WERI-Rb-1 (cell line): ENCODE results near the gene RPL36A.

Source experiments
- DNase-seq: peaks from one replicate; pipeline ENCODE4 v3.0.0-alpha.2; 2020
- H3K27ac ChIP-seq: fragments of 250-450 bp; sonication (Bioruptor Pico); 2 replicates; pipeline ENCODE4 v1.5.1; 2020; ENCODE audit warnings: mild to moderate bottlenecking, moderate library complexity
- H3K27me3 ChIP-seq: fragments of 250-450 bp; sonication (Bioruptor Pico); 2 replicates; pipeline ENCODE4 v1.5.1; 2021; ENCODE audit warnings: mild to moderate bottlenecking, low read depth, moderate library complexity; ENCODE audit not compliant: insufficient read depth, severe bottlenecking
- H3K36me3 ChIP-seq: fragments of 250-450 bp; sonication (Bioruptor Pico); 2 replicates; pipeline ENCODE4 v1.5.1; 2020; ENCODE audit warnings: mild to moderate bottlenecking, moderate library complexity
- H3K4me3 ChIP-seq: 2 replicates; pipeline ENCODE4 v1.5.1; 2011; ENCODE audit warnings: low read depth, mild to moderate bottlenecking, control low read depth, low read length
- H3K9me3 ChIP-seq: fragments of 250-450 bp; sonication (Bioruptor Pico); 2 replicates; pipeline ENCODE4 v1.5.1; 2021; ENCODE audit warnings: mild to moderate bottlenecking, moderate library complexity; ENCODE audit not compliant: severe bottlenecking
- TF ChIP-seq, protein P1 (sequence below): IDR thresholded peaks from 2 replicates; pipeline ENCODE4 v1.5.1; 2011; ENCODE audit warnings: low read depth, mild to moderate bottlenecking, control low read depth, inconsistent platforms, low read length

RPL36A gene

DNA sequence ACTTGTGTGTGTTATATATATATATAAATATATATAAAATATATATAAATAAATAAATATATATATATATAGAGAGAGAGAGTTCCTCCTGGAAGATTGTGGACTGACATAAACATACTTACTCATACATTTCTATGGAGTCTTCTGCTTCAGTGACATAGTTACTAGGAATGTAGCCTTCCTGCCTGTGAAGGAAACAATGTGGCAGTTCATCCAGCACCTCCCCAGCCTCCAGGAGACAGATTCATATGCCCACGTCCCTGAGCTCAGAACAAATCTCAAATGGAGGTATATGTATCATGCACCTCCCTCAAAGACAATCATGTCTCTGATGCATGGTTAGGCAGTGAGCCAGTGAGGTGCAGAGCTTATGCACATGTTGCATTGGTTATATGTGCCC lies 30.8 kb upstream of the RPL36A start:
- TF ChIP-seq, protein P1, sequence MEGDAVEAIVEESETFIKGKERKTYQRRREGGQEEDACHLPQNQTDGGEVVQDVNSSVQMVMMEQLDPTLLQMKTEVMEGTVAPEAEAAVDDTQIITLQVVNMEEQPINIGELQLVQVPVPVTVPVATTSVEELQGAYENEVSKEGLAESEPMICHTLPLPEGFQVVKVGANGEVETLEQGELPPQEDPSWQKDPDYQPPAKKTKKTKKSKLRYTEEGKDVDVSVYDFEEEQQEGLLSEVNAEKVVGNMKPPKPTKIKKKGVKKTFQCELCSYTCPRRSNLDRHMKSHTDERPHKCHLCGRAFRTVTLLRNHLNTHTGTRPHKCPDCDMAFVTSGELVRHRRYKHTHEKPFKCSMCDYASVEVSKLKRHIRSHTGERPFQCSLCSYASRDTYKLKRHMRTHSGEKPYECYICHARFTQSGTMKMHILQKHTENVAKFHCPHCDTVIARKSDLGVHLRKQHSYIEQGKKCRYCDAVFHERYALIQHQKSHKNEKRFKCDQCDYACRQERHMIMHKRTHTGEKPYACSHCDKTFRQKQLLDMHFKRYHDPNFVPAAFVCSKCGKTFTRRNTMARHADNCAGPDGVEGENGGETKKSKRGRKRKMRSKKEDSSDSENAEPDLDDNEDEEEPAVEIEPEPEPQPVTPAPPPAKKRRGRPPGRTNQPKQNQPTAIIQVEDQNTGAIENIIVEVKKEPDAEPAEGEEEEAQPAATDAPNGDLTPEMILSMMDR = no peak
- no peak overlapping the region for H3K4me3 ChIP-seq
- no peak overlapping the region for H3K27ac ChIP-seq
- H3K27me3 ChIP-seq = peaks cover 12% of the 10 kb centered on the region
- no peaks in the 10 kb centered on the region for H3K9me3 ChIP-seq
- H3K36me3 ChIP-seq = no peaks in the 10 kb centered on the region
- DNase-seq = no peak

DNA sequence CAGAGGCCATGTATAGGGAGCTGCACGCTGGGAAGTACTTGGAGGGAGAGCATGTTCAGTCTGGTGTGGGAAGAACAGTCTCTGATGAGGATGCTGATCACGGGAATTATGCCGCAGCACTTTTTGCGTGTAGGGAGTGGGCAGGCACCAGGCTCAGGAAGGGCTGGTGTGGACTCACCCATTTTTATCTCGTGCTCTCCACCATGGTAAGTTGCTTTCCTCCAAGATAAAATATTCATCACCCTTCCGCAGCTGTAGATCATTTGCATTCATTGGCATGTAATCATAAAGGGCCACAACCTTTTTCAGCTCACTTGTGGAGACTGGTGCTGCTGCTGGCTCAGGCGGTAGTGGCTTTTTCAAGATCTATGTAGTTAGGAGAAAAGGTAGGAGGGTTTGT lies 30.4 kb upstream of the RPL36A start:
- no peak for DNase-seq
- H3K36me3 ChIP-seq = no peaks in the 10 kb centered on the region
- H3K27me3 ChIP-seq = peaks cover 12% of the 10 kb centered on the region
- H3K4me3 ChIP-seq = no peak overlapping the region
- H3K9me3 ChIP-seq = no peaks in the 10 kb centered on the region
- TF ChIP-seq, protein P1 = no peak
- H3K27ac ChIP-seq = no peak overlapping the region

DNA sequence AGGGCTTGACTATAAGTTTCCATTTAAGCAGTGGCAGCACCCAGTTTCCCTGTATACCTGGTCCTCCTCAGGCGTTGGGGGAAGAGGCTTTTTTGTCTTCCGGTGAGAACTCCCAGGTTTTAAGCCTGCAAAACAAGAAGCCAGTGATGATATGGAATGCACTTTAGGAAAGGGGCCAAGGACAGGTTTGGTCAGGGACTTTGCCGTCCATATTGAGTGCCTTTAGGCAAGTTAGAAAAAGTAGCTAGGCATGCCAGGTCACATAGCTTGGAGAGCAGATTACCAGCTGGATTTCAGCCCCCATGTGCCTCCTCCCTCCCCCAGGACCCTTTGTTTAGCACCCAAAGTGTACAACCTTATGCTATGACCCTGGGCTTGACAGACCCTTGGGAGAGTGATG lies 28.7 kb upstream of the RPL36A start:
- Histone ChIP-seq H3K4me3 (no peak overlapping the region), H3K27me3 (peaks cover 11% of the 10 kb centered on the region), H3K36me3 (no peaks in the 10 kb centered on the region), H3K27ac (no peak overlapping the region), H3K9me3 (no peaks in the 10 kb centered on the region)
- TF ChIP-seq, protein P1 = no peak
- no peak for DNase-seq

GRCh38 chrX:101362757-101363156 lies 28.1 kb upstream of the RPL36A start:
- H3K4me3 ChIP-seq = no peak overlapping the region

DNA sequence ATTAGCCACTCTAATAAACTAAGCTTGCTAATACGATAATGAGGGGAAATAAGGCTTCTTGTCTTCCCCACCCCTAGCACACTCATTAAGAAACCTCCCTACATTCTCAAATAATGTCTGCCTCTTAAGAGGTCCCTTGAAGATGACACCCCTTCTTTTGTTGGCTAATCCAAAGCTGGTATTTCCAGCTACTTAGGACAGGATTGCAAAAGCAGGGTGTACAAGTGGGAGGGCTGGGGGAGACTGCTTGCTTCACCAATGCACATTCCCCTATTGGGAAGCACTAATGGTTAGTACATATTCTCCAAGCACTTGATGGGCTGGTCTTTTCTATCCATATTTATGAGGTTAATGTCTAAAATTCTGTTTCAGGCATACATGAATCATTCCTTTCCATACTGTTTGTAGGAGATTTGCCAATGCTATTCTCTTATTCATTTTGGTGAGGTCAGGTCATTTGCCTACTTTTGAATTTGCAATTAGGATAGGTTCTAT lies 25.5 kb upstream of the RPL36A start:
- TF ChIP-seq, protein P1 = no peak
- peaks cover 24% of the 10 kb centered on the region for H3K27me3 ChIP-seq
- no peaks in the 10 kb centered on the region for H3K36me3 ChIP-seq
- no peak overlapping the region for H3K27ac ChIP-seq
- no peaks in the 10 kb centered on the region for H3K9me3 ChIP-seq
- H3K4me3 ChIP-seq = no peak overlapping the region
- no peak for DNase-seq

More at GRCh38 chrX:101362757-101363156, 28.1 kb upstream of the RPL36A start:
- TF ChIP-seq, protein P1 = no peak
- Histone ChIP-seq H3K27me3 (peaks cover 9% of the 10 kb centered on the region), H3K27ac (no peak overlapping the region), H3K9me3 (no peaks in the 10 kb centered on the region), H3K36me3 (no peaks in the 10 kb centered on the region)
- DNase-seq = no peak

GRCh38 chrX:101368800-101369199 lies 22.0 kb upstream of the RPL36A start:
- Histone ChIP-seq H3K4me3 (no peak overlapping the region), H3K27me3 (peaks cover 29% of the 10 kb centered on the region), H3K27ac (no peak overlapping the region), H3K9me3 (no peaks in the 10 kb centered on the region), H3K36me3 (no peaks in the 10 kb centered on the region)
- no peak for DNase-seq
- TF ChIP-seq, protein P1 = no peak
